ENCODE data around the gene ACBD6. TPM values are rescaled to one million over a fixed set of nuclear protein-coding genes. Genes with fewer than 3 reads are reported as not detected.

Gene ACBD6
- total RNA-seq, 1 donor: 54.0 TPM

DNA sequence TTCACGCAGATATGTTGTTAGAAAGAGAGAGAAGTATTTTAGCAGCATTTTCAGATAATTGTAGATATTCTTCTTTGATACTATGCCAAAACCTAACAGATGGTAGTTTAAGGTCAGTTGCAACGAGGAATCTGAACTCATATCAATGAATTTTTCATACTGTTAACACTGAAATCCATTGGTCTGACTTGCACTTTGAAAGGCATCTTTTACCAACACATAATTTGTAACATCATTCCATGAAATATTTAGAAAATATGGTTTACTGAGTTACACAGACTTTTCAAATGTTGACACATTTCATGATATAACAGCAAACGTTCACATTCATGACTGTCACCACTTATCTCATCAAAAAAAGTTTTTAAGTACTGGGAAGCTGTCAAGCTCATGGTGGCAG lies 4.6 kb downstream of the ACBD6 start:
- no peak overlapping the region for H3K4me3 ChIP-seq (ENCODE audit: low read depth, low read length)
- DNase-seq (ENCODE audit: low read depth): no peak
- TF ChIP-seq, protein P1, sequence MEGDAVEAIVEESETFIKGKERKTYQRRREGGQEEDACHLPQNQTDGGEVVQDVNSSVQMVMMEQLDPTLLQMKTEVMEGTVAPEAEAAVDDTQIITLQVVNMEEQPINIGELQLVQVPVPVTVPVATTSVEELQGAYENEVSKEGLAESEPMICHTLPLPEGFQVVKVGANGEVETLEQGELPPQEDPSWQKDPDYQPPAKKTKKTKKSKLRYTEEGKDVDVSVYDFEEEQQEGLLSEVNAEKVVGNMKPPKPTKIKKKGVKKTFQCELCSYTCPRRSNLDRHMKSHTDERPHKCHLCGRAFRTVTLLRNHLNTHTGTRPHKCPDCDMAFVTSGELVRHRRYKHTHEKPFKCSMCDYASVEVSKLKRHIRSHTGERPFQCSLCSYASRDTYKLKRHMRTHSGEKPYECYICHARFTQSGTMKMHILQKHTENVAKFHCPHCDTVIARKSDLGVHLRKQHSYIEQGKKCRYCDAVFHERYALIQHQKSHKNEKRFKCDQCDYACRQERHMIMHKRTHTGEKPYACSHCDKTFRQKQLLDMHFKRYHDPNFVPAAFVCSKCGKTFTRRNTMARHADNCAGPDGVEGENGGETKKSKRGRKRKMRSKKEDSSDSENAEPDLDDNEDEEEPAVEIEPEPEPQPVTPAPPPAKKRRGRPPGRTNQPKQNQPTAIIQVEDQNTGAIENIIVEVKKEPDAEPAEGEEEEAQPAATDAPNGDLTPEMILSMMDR (IDR thresholded peaks at IDR 0.05; ENCODE audit: insufficient read depth, low read length): no peak

- no peak overlapping the region for H3K4me3 ChIP-seq (ENCODE audit: low read depth, low read length)
- TF ChIP-seq, protein P1 (IDR thresholded peaks at IDR 0.05; ENCODE audit: insufficient read depth, low read length): no peak
- no peak for DNase-seq (ENCODE audit: low read depth)
Observed at GRCh38 chr1:180494370-180494769, 8.0 kb downstream of the ACBD6 start.

DNA sequence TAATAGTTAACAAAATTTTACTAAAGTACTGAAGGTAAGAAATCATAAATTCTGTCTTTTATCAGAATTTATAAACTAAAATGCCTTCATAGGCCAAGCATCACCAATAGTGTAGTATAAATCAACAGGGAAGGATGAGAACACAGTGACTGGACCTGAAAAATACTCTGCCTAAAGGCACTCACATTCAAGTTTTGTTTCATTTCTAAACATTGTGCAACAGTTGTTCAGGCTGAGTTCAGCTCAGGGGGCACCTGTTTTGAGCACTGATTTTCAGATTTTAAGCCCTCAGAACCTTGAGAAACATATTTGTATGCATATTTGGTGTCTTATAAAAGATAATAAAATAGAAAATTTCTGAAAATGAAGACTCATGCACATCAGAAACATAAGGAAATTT lies 12.4 kb downstream of the ACBD6 start:
- H3K4me3 ChIP-seq (ENCODE audit: low read depth, low read length): no peak overlapping the region
- DNase-seq (ENCODE audit: low read depth): no peak
- TF ChIP-seq, protein P1 (IDR thresholded peaks at IDR 0.05; ENCODE audit: insufficient read depth, low read length): no peak

DNA sequence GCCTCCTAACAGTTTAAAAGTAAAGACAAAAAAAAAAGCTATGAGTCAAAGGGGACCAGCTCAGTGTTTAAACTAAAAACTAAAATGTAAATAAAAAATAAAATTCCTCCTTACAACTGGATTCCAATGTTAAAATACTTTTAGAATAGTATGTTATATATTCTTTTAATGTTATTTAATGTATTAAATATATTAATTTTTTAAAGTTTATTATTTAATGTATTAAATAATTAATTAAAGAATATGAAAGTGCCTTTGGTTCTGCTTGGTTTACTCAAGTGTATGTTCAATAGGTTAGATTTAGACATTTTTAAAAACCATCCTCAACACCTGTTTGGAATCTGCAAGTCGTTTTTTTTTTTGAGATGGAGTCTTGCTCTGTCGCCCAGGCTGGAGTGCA lies 13.1 kb downstream of the ACBD6 start:
- TF ChIP-seq, protein P1 (IDR thresholded peaks at IDR 0.05; ENCODE audit: insufficient read depth, low read length): no peak
- H3K4me3 ChIP-seq (ENCODE audit: low read depth, low read length): no peak overlapping the region
- no peak for DNase-seq (ENCODE audit: low read depth)

DNA sequence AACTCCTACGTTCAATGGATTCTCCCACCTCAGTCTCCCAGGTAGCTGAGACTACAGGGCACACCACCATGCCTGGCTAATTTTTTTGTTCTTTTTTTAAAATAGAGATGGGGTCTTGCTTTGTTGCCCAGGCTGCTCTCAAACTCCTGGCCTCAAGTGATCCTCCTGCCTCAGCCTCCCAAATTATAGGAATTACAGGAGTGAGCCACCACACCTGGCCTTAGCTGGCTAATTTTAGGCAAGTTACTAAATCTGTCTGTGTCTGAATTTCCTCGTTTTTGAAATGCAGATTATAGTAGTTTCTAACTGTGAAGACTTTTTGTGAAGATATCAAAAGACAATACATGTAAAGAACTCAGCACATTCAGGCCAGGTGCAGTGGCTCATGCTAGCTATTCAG lies 13.7 kb downstream of the ACBD6 start:
- DNase-seq (ENCODE audit: low read depth): no peak
- no peak overlapping the region for H3K4me3 ChIP-seq (ENCODE audit: low read depth, low read length)
- TF ChIP-seq, protein P1 (IDR thresholded peaks at IDR 0.05; ENCODE audit: insufficient read depth, low read length): no peak

GRCh38 chr1:180486092-180486491 lies 16.3 kb downstream of the ACBD6 start:
- no peak for DNase-seq (ENCODE audit: low read depth)
- no peak overlapping the region for H3K4me3 ChIP-seq (ENCODE audit: low read depth, low read length)
- TF ChIP-seq, protein P1 (IDR thresholded peaks at IDR 0.05; ENCODE audit: insufficient read depth, low read length): no peak

DNA sequence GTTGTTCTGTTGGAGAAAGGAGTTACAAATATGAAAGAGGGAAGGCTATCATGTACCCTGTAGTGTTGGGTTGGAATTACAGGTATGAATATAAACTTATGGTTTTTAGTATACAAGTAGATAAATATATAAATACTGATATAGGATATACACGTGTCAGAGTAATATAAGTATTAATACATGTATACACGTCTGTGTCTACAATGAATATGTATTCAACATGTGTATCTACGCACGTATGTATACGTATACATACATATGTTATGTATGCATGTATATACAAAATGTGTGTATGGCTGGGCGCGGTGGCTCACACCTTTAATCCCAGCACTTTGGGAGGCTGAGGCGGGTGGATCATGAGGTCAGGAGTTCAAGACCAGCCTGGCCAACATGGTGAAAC lies 17.9 kb downstream of the ACBD6 start:
- H3K4me3 ChIP-seq (ENCODE audit: low read depth, low read length): no peak overlapping the region
- TF ChIP-seq, protein P1 (IDR thresholded peaks at IDR 0.05; ENCODE audit: insufficient read depth, low read length): no peak
- DNase-seq (ENCODE audit: low read depth): no peak
